ENCODE data around the gene DYSF. TPM values are rescaled to one million over a fixed set of nuclear protein-coding genes. Genes with fewer than 3 reads are reported as not detected.

DYSF gene
- total and polyA plus RNA-seq, 2 donors (not counting 3 experiments of a cell fraction or from before 2014, with no cell fraction given), result 50.9 to 152 TPM

- Histone ChIP-seq H3K9me3 (replicated peaks; ENCODE audit: control insufficient read depth, insufficient read depth, low read length) (no peaks in the 10 kb centered on the region), H2AFZ (ENCODE audit: low read depth, low read length) (no peak overlapping the region), H4K20me1 (replicated peaks; ENCODE audit: control insufficient read depth, extremely low read depth, insufficient read depth, low read length) (no peaks in the 10 kb centered on the region), H3K9ac (replicated peaks; ENCODE audit: extremely low read depth, insufficient read depth, low read length) (no peak overlapping the region), H3K4me3 (replicated peaks in 1 of 3; ENCODE audit: insufficient read depth in 1 of 3, low read depth in 1 of 3, low read length in 3 of 3) (no peak overlapping the region), H3K4me2 (ENCODE audit: insufficient read depth, low read length) (no peak overlapping the region), H3K27me3 (ENCODE audit: control insufficient read depth in 2 of 2, insufficient read depth in 2 of 2, low read length in 2 of 2) (no peaks in the 10 kb centered on the region), H3K36me3 (ENCODE audit: control insufficient read depth in 2 of 2, extremely low read depth in 1 of 2, insufficient read depth in 2 of 2, low read length in 2 of 2) (peaks cover 0 to 20% of the 10 kb centered on the region in 2 experiments), H3K4me1 (ENCODE audit: control insufficient read depth, extremely low read depth, insufficient read depth, low read length) (peaks cover 25% of the 10 kb centered on the region), H3K27ac (ENCODE audit: insufficient read depth, low read depth, low read length) (no peak overlapping the region), H3K9me1 (replicated peaks; ENCODE audit: control insufficient read depth, extremely low read depth, insufficient read depth, low read length) (no peaks in the 10 kb centered on the region), H3K79me2 (ENCODE audit: control insufficient read depth, insufficient read depth, low read length) (no peaks in the 10 kb centered on the region)
- ChIA-PET CTCF (no interaction called here), POLR2A (no interaction called here)
- intact Hi-C loops (cut with micrococcal nuclease), result loop anchor here (5.0 kb wide), 1 partner anchor 259 kb away; no protein-coding TSS in a partner anchor
- TF ChIP-seq FOS (IDR thresholded peaks at IDR 0.05; ENCODE audit: borderline replicate concordance, insufficient read depth, low read length) (no peak), EZH2 (IDR thresholded peaks at IDR 0.05; ENCODE audit: borderline replicate concordance, low read depth, low read length, severe bottlenecking) (no peak), GATA2 (IDR thresholded peaks at IDR 0.05; ENCODE audit: insufficient read depth, insufficient read length, low read depth, low read length) (no peak), MYC (IDR thresholded peaks at IDR 0.05; ENCODE audit: low read depth, low read length) (no peak), POLR2AphosphoS5 (IDR thresholded peaks at IDR 0.05; ENCODE audit: insufficient read depth, low read depth, low read length) (no peak), JUN (IDR thresholded peaks at IDR 0.05; ENCODE audit: borderline replicate concordance, insufficient read depth, insufficient read length, low read depth) (no peak), POLR2A (IDR thresholded peaks at IDR 0.05; ENCODE audit: low read depth, low read length) (no peak)
- FAIRE-seq, result no peak
- no peak for DNase-seq (ENCODE audit: low read depth, low spot score)
- BruUV-seq (replicated peaks), result no TSS peak
- dilution Hi-C loops (cut with MboI; ENCODE audit: extremely low pct_ligation_motif_present, low sequenced_read_pairs), result no loop called here
Measured at GRCh38 chr2:71613403-71613952, 160.1 kb downstream of the DYSF start.

All from endothelial cell of umbilical vein (primary cell).